Upper lobe of right lung (tissue), 1 donor: ENCODE measurements around the gene CNTNAP2. TPM values are rescaled to one million over a fixed set of nuclear protein-coding genes. Genes with fewer than 3 reads are reported as not detected.

Experiments
- microRNA-seq: library from miRNA; unstranded; fragments of <30 nt; microRNA quantifications from one replicate; pipeline ENCODE4 v1.2.0, GENCODE V29; 2020; ENCODE audit warnings: borderline microRNAs expressed
- total RNA-seq: library from RNA; stranded (reverse); fragmentation: NEBNext Ultra II Directional; extraction: Animal tissue kit (Norgen Biotek cat#: 25700); gene quantifications from one replicate; pipeline ENCODE4 v1.2.1, GENCODE V29; 2021
- donor health status: DM: no; HTN: yes; CAD: no; lungs with severe emphysema.

CNTNAP2 gene
- total RNA-seq, 1 donor from 2014 or later: 0.41 TPM

Small RNA genes lying within 50 kb of the gene (microRNA-seq; reads per million reads assigned to microRNA genes)
- not detected for gene MIR548F4
